Omental fat pad (tissue), 4 donors: ENCODE measurements around the gene UCKL1. TPM values are rescaled to one million over a fixed set of nuclear protein-coding genes. Genes with fewer than 3 reads are reported as not detected.

Experiments used
- ATAC-seq: fragments of 150-250 bp; one replicate; pipeline ENCODE4 v1.9.1; 2016; ENCODE audit warnings: mild to moderate bottlenecking, moderate library complexity; ENCODE audit not compliant: low FRiP score
- DNase-seq: peaks from one replicate; pipeline ENCODE4 v3.0.0-alpha.2; 2019; ENCODE audit warnings: low spot score
- total RNA-seq, 4 donors: library from RNA; depleted of rRNA; stranded (reverse); fragments of >200 nt; gene quantifications; one replicate each; pipeline ENCODE4 v1.1.0, GENCODE V29; 2016
- TF ChIP-seq, protein P1 (sequence below), 3 donors: fragments of 450-650 bp; IDR thresholded peaks; one replicate each; pipeline ENCODE4 v1.5.1; 2016 to 2017; ENCODE audit warnings: antibody characterized with exemption in 3 of 3, mild to moderate bottlenecking in 3 of 3, moderate library complexity in 2 of 3

Gene UCKL1
- total RNA-seq, 4 donors from 2014 or later = 25.7 to 48.9 (median 30.3) TPM

DNA sequence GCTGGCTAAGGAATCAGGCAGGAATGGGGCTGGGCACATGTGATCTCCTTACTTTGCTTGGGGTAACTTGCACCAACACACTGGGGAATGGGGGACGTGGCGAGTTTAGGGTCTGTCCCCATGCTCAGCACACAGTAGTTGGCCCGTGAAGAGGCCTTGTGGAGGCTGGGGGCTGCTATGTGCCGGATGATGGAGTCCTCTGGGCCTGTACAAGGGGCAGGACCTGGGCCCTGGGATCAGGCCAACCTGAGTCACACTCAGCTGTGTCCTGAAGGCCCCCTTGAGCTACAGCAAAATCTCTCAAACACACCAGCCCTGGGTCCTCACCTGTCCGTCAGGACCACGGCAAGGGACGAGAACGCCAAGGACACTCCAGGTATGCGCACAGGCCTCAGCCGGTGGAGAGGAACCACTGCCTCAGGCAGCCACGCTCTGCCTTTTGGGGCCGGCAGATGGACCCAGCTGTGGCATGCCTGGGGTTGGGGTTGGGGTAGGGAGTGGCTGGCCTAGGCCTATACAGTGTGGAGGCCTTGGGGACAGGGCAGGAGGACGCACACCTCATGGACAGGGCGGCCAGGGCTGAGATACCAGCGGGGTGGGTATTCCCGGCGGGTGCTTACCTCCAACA, 11.1 kb downstream of the UCKL1 start:
- ATAC-seq = no peak
- TF ChIP-seq, protein P1, sequence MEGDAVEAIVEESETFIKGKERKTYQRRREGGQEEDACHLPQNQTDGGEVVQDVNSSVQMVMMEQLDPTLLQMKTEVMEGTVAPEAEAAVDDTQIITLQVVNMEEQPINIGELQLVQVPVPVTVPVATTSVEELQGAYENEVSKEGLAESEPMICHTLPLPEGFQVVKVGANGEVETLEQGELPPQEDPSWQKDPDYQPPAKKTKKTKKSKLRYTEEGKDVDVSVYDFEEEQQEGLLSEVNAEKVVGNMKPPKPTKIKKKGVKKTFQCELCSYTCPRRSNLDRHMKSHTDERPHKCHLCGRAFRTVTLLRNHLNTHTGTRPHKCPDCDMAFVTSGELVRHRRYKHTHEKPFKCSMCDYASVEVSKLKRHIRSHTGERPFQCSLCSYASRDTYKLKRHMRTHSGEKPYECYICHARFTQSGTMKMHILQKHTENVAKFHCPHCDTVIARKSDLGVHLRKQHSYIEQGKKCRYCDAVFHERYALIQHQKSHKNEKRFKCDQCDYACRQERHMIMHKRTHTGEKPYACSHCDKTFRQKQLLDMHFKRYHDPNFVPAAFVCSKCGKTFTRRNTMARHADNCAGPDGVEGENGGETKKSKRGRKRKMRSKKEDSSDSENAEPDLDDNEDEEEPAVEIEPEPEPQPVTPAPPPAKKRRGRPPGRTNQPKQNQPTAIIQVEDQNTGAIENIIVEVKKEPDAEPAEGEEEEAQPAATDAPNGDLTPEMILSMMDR (IDR thresholded peaks at IDR 0.05) = no peak
- no peak for DNase-seq

DNA sequence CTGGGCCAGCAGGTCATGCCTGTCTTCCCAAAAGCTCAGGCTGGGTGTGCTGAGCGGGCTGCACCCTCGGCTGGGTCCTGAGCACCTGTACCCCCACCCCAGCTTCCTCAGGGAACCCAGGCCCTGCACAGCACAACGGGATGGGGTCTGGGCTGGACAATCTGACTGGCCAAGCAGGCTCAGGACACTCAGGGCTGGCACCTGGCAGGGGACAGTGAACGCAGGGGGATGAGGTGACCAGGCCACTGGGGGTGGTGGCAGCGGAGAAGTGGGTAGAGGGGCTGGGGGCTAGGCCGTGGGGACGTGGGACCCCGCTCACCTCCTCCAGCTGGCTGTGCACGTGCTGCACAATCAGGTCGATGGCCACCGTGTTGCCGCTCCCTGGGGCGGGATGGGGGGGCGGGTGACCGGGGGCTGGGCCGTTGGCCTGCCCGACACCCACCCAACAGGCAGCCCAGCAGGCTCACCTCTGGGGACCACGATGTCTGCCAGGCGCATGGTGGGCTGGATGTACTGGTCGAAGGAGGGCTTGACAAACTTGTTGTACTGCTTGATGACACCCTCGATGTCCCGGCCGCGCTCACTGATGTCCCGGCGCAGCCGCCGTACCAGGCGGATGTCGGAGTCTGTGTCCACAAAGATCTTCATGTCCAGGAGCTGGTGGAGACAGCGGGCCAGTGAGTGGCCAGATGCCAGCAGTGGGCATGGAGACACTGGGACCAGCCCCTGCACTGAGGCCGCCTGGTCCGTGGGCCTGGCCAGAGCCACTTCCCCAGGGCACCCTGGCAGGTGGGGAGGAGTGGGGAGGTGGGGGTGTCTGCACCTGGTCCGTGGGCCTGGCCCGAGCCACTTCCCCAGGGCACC, 11.9 kb downstream of the UCKL1 start:
- ATAC-seq = no peak
- TF ChIP-seq, protein P1 (IDR thresholded peaks at IDR 0.05) = no peak
- no peak for DNase-seq

- DNase-seq (no peak), ATAC-seq (no peak)
- TF ChIP-seq, protein P1 (IDR thresholded peaks at IDR 0.05) = no peak
Observed at GRCh38 chr20:63943808-63944077, 12.5 kb downstream of the UCKL1 start.

GRCh38 chr20:63942969-63943807, 13.0 kb downstream of the UCKL1 start:
- DNase-seq (no peak), ATAC-seq (no peak)
- TF ChIP-seq, protein P1 (IDR thresholded peaks at IDR 0.05) = no peak

DNA sequence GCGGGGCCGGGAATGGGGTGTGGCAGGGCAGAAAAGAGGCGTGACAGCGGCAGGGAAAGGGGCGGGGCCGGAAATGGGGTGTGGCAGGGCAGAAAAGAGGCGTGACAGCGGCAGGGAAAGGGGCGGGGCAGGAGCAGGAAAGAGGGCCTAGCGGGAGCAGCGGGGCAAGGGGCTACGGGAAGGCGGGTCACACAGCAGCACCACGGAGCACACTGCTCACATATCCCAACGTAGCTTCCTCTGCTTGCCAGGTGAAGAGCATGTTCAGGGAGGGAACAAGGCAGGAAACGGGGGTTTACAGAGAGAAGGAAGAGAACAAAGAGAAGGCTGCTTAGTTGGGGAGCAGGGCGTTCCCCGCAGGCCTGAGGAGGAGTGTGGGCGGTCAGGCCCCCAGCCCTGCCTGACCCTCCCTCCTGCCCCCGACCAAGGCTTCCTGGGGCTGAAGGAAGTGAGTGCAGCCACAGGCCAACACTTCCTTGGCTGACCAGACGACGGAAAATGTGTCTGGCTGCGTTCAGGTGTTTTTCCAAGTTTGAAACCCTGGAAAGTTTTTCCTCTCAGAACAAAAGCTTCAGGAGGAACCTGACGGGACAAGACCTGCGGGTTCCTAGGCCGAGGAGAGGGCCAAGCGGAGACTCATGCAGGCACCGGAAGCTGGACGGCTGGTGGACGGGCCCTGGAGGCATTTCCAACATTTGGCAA, 13.8 kb downstream of the UCKL1 start:
- ATAC-seq (no peak), DNase-seq (no peak)
- TF ChIP-seq, protein P1 (IDR thresholded peaks at IDR 0.05) = no peak

DNA sequence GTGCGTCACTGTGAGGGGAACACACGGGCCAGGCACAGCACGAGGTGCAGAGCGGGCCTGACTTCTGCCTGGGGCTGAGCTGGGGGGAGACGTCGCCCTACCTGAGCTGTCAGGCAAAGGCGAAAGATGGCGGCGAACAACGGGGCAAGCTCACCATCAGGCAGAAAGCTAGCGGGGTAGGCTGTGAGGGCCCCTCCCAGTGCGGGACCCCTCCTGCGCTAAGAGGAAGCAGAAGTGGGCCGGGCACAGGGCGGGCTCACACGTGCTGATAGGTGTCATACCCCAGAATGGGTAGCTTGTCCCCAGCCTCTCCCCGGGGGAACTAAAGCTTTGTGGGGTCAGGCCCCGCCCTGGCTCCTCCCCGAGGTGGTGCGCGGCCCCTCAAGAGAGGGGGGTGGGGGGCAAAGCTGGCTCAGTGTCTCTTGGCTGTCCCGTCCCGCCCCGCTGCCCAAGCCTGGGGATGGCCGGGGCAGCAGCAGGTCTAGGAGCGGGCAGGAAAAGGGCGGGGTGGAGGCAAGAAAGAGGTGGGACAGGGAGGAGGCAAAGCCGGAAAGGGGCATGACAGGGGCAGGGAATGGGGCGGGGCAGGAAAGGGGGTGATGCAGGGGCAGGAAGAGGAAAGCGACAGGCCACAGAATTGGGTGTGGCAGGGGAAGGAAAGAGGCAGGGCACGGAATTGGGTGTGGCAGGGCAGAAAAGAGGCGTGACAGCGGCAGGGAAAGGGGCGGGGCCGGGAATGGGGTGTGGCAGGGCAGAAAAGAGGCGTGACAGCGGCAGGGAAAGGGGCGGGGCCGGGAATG, 14.7 kb downstream of the UCKL1 start:
- ATAC-seq (no peak), DNase-seq (no peak)
- TF ChIP-seq, protein P1 (IDR thresholded peaks at IDR 0.05) = no peak
